GM12878 (cell line): ENCODE measurements around the gene SUCNR1.

Experiments used
- CREM ChIP-seq: IDR thresholded peaks from 2 replicates; pipeline ENCODE4 v1.6.1; 2014; ENCODE audit warnings: antibody characterized with exemption, low read depth
- CTCF ChIP-seq, 3 experiments: IDR thresholded peaks in 2 of 3; conservative IDR thresholded peaks in 1 of 3; 2 replicates each; pipeline ENCODE4 v1.5.1; 2011; ENCODE audit warnings: low read depth in 3 of 3, low read length in 3 of 3, mild to moderate bottlenecking in 3 of 3, control low read depth in 2 of 3, moderate library complexity in 2 of 3, inconsistent platforms in 1 of 3, mixed read lengths in 1 of 3; ENCODE audit not compliant: control insufficient read depth in 2 of 3, insufficient read depth in 1 of 3; ENCODE audit errors: extremely low read depth in 1 of 3
- EP300 ChIP-seq, 2 experiments: fragments of 150-350 bp in 1 of 2; IDR thresholded peaks; 2 replicates each; pipeline ENCODE4 v1.6.1; 2011 to 2012; ENCODE audit warnings: low read depth in 2 of 2, low read length in 2 of 2, borderline replicate concordance in 1 of 2, improper control_type of control experiment in 1 of 2, inconsistent platforms in 1 of 2; ENCODE audit not compliant: control insufficient read depth in 1 of 2
- RAD21 ChIP-seq: IDR thresholded peaks from 2 replicates; pipeline ENCODE4 v1.6.1; 2011; ENCODE audit warnings: mild to moderate bottlenecking, low read depth, low read length, moderate library complexity; ENCODE audit not compliant: insufficient read depth
- RFX5 ChIP-seq: IDR thresholded peaks from 2 replicates; pipeline ENCODE4 v1.6.1; 2011; ENCODE audit warnings: low read depth, low read length, improper control_type of control experiment
- TAF1 ChIP-seq: IDR thresholded peaks from 2 replicates; pipeline ENCODE4 v1.6.1; 2011; ENCODE audit warnings: mild to moderate bottlenecking, low read depth, low read length, borderline replicate concordance
- WRNIP1 ChIP-seq: IDR thresholded peaks from 2 replicates; pipeline ENCODE4 v1.6.1; 2011; ENCODE audit warnings: low read depth, low read length, improper control_type of control experiment, borderline replicate concordance

- TF ChIP-seq CTCF (IDR thresholded peaks at IDR 0.05 in 2 of 3, conservative IDR thresholded peaks at IDR 0.05 in 1 of 3; ENCODE audit: control insufficient read depth in 2 of 3, extremely low read depth in 1 of 3, insufficient read depth in 1 of 3, low read depth in 3 of 3, low read length in 3 of 3) (no peak), CREM (no peak), EP300 (IDR thresholded peaks at IDR 0.05; ENCODE audit: borderline replicate concordance in 1 of 2, control insufficient read depth in 1 of 2, low read depth in 2 of 2, low read length in 2 of 2) (no peak), WRNIP1 (no peak), TAF1 (no peak), RAD21 (no peak), RFX5 (no peak)
These were observed 28.0 kb upstream of the SUCNR1 start for GRCh38 chr3:151845306-151845905.
